Gastrocnemius medialis (tissue), 4 donors: ENCODE measurements around the gene GRIA4. TPM values are rescaled to one million over a fixed set of nuclear protein-coding genes. Genes with fewer than 3 reads are reported as not detected.
A peak's percentile ranks its signal among the peaks of the same experiment; 100 is the strongest.

ENCODE experiments used
- ATAC-seq, 2 donors: fragments of 150-250 bp; one replicate each; pipeline ENCODE4 v1.9.1; 2016
- DNase-seq, 2 donors: peaks; one replicate each; pipeline ENCODE4 v3.0.0-alpha.2; 2019
- H3K27ac ChIP-seq, 4 donors: fragments of 200-600 bp; sonication (generic); 1 replicate in 1 of 4; 2 replicates in 3 of 4; pipeline ENCODE4 v1.5.1; 2016 to 2018; ENCODE audit warnings: mild to moderate bottlenecking in 2 of 4, moderate library complexity in 1 of 4
- H3K27me3 ChIP-seq, 3 donors: fragments of 200-600 bp; sonication (generic) in 2 of 3; 1 replicate in 1 of 3; 2 replicates in 2 of 3; pipeline versions ENCODE4 v1.5.1 to v1.6.0; 2016 to 2019; ENCODE audit warnings: mild to moderate bottlenecking in 1 of 3, moderate library complexity in 1 of 3
- H3K36me3 ChIP-seq, 2 donors: fragments of 200-600 bp; sonication (generic) in 1 of 2; one replicate each; pipeline ENCODE4 v1.5.1; 2017 to 2018
- H3K4me1 ChIP-seq, 2 donors: fragments of 200-600 bp; sonication (generic) in 1 of 2; one replicate each; pipeline ENCODE4 v1.5.1; 2016 to 2017; ENCODE audit warnings: mild to moderate bottlenecking in 2 of 2
- H3K4me3 ChIP-seq, 4 donors: fragments of 200-600 bp; sonication (generic) in 3 of 4; 1 replicate in 1 of 4; 2 replicates in 3 of 4; pipeline ENCODE4 v1.5.1; 2016 to 2019; ENCODE audit warnings: mild to moderate bottlenecking in 2 of 4
- H3K9me3 ChIP-seq, 3 donors: fragments of 200-600 bp; sonication (generic) in 2 of 3; 1 replicate in 1 of 3; 2 replicates in 2 of 3; pipeline ENCODE4 v1.5.1; 2016 to 2019
- POLR2A ChIP-seq, 2 donors: fragments of 450-650 bp; IDR thresholded peaks; one replicate each; pipeline ENCODE4 v1.6.1; 2017; ENCODE audit warnings: antibody characterized with exemption in 2 of 2, mild to moderate bottlenecking in 2 of 2, moderate library complexity in 2 of 2
- in situ Hi-C, 4 donors: fragments of 200-750 bp; cut with MboI; loops; one replicate each; pipeline versions ENCODE4 v1.15.0 to v1.8.0; 2017; ENCODE audit warnings: low sequenced_read_pairs in 4 of 4
- intact Hi-C: fragments of 100-400 bp; cut with DNase I; formaldehyde crosslinking; loops from one replicate; pipeline ENCODE4 v1.15.1; 2023; ENCODE audit warnings: low total_unique reads
- total RNA-seq, 4 donors: library from RNA; depleted of rRNA; stranded (reverse); fragments of >200 nt; gene quantifications; one replicate each; pipeline versions ENCODE4 v1.1.0 to v1.2.3, GENCODE V29; 2016
- TF ChIP-seq, protein P1 (sequence below), 5 experiments: fragments of 450-650 bp in 3 of 5; fragments of 200-600 bp in 2 of 5; sonication (generic) in 2 of 5; IDR thresholded peaks in 4 of 5; conservative IDR thresholded peaks in 1 of 5; 1 replicate in 4 of 5; 2 replicates in 1 of 5; pipeline ENCODE4 v1.5.1; 2016 to 2019; ENCODE audit warnings: antibody characterized with exemption in 5 of 5, mild to moderate bottlenecking in 3 of 5, moderate library complexity in 3 of 5

Gene GRIA4
- total RNA-seq, 4 donors from 2014 or later, result not detected

DNA sequence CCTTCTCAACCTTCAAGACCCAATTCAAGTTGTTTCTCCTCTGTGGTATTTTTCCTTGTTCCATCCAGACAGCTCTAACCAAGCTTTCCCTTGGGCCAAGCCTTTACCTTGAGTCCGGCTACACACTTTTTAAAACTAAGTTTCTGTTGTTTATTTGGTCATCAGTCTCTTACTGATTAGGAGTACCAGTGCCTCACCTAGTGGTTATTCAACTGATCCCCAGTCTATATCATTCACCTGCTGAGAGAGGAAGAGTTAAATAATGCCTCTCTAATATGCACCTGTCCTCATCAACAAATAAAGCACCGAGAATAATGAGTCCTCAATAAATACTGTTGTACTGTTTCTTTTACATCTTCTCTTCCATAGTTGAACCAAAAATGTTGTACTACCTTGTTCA lies 251.4 kb downstream of the GRIA4 start:
- no peaks in the 10 kb centered on the region for H3K9me3 ChIP-seq
- in situ Hi-C loops (no loop called here), intact Hi-C loops (no loop called here)
- H3K36me3 ChIP-seq, result no peaks in the 10 kb centered on the region
- ATAC-seq, result no peak
- DNase-seq, result no peak
- no peak overlapping the region for H3K27ac ChIP-seq
- no peak overlapping the region for H3K4me3 ChIP-seq
- no peaks in the 10 kb centered on the region for H3K4me1 ChIP-seq
- no peak for TF ChIP-seq POLR2A (IDR thresholded peaks at IDR 0.05)
- TF ChIP-seq, protein P1, sequence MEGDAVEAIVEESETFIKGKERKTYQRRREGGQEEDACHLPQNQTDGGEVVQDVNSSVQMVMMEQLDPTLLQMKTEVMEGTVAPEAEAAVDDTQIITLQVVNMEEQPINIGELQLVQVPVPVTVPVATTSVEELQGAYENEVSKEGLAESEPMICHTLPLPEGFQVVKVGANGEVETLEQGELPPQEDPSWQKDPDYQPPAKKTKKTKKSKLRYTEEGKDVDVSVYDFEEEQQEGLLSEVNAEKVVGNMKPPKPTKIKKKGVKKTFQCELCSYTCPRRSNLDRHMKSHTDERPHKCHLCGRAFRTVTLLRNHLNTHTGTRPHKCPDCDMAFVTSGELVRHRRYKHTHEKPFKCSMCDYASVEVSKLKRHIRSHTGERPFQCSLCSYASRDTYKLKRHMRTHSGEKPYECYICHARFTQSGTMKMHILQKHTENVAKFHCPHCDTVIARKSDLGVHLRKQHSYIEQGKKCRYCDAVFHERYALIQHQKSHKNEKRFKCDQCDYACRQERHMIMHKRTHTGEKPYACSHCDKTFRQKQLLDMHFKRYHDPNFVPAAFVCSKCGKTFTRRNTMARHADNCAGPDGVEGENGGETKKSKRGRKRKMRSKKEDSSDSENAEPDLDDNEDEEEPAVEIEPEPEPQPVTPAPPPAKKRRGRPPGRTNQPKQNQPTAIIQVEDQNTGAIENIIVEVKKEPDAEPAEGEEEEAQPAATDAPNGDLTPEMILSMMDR (IDR thresholded peaks at IDR 0.05 in 4 of 5, conservative IDR thresholded peaks at IDR 0.05 in 1 of 5), result no peak
- H3K27me3 ChIP-seq, result no peaks in the 10 kb centered on the region

DNA sequence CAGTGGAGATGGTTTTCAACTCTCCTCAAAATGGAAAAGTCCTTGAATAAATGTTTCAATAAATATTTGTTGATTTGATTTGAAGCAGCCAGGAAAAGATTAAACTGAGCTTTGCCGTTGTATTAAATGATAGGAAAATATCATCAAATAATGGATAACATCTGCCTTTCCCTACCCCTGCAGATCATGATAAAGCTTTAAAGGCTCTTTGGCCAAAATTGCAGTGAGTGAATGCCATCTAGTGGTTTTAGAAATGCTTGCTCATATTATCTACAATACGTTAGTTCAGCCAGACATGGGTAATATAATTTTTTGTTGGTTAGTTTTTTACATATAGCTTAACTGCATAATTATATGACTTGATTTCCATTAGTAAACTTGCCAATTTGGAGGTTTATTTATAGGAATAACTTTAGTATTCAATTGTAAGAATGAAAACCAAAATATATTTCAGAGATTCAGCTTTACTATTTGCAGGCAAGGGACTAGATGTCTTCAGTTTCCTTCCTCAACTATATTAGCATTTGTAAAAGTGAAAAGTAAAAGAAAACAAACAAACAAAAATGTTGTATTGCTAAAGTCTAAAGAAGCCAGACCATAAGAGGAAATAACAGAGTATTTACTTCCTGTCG lies 253.0 kb downstream of the GRIA4 start:
- Histone ChIP-seq H3K36me3 (no peaks in the 10 kb centered on the region), H3K9me3 (no peaks in the 10 kb centered on the region), H3K27ac (no peak overlapping the region), H3K27me3 (no peaks in the 10 kb centered on the region), H3K4me1 (no peaks in the 10 kb centered on the region), H3K4me3 (no peak overlapping the region)
- ATAC-seq (no peak), DNase-seq (no peak)
- in situ Hi-C loops, result no loop called here
- intact Hi-C loops, result no loop called here
- no peak for TF ChIP-seq POLR2A (IDR thresholded peaks at IDR 0.05)
- TF ChIP-seq, protein P1 (IDR thresholded peaks at IDR 0.05 in 4 of 5, conservative IDR thresholded peaks at IDR 0.05 in 1 of 5), result peak in 3 of 5 experiments; percentile 39 to 53 (median 52)

DNA sequence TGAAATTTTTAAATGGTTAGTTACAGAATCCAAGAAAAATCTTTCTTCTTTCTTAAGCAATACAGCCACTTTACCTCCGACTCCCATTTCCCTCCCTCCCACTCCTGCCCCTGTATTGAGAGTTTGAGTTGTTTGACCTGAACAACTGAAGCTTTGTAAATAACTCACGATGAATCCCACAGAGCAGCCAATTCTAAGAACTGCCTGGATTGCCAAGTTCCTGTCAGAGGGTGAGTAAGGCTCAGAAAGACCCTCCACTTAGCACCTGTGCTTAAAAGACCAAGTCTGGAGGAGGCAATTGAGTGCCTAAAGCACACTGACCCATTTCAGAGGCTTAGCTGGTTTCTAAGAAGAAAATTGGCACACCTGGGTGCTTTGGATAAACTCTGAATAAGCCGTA lies 253.7 kb downstream of the GRIA4 start:
- H3K4me1 ChIP-seq, result no peaks in the 10 kb centered on the region
- no peaks in the 10 kb centered on the region for H3K9me3 ChIP-seq
- no peaks in the 10 kb centered on the region for H3K36me3 ChIP-seq
- H3K27me3 ChIP-seq, result no peaks in the 10 kb centered on the region
- H3K4me3 ChIP-seq, result no peak overlapping the region
- H3K27ac ChIP-seq, result no peak overlapping the region
- DNase-seq (no peak), ATAC-seq (no peak)
- TF ChIP-seq, protein P1 (IDR thresholded peaks at IDR 0.05 in 4 of 5, conservative IDR thresholded peaks at IDR 0.05 in 1 of 5), result no peak
- no peak for TF ChIP-seq POLR2A (IDR thresholded peaks at IDR 0.05)
- intact Hi-C loops (no loop called here), in situ Hi-C loops (no loop called here)

DNA sequence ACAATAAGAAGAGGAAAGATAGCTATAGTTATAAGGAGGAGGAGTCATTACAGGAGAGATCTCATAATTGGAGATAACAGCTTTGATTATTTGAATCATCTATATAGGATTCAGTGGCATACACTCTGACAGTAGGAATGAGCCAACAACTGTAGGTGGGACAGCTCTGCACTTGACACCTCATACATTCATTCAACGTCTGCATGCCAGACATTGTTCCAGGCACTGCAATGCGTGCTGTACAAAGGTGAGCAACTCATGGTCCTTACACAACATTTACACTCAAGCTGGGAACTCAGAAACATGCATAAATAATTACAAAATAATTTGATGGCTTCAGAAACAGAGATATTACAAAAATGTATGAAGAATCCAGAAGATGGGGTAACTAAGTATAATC lies 257.9 kb downstream of the GRIA4 start:
- no peak for DNase-seq
- TF ChIP-seq POLR2A (IDR thresholded peaks at IDR 0.05), result no peak
- TF ChIP-seq, protein P1 (IDR thresholded peaks at IDR 0.05 in 4 of 5, conservative IDR thresholded peaks at IDR 0.05 in 1 of 5), result no peak
- intact Hi-C loops, result no loop called here
- no peak for ATAC-seq
- Histone ChIP-seq H3K27ac (no peak overlapping the region), H3K4me3 (no peak overlapping the region), H3K36me3 (no peaks in the 10 kb centered on the region), H3K9me3 (no peaks in the 10 kb centered on the region), H3K27me3 (no peaks in the 10 kb centered on the region), H3K4me1 (no peaks in the 10 kb centered on the region)
- in situ Hi-C loops, result no loop called here

DNA sequence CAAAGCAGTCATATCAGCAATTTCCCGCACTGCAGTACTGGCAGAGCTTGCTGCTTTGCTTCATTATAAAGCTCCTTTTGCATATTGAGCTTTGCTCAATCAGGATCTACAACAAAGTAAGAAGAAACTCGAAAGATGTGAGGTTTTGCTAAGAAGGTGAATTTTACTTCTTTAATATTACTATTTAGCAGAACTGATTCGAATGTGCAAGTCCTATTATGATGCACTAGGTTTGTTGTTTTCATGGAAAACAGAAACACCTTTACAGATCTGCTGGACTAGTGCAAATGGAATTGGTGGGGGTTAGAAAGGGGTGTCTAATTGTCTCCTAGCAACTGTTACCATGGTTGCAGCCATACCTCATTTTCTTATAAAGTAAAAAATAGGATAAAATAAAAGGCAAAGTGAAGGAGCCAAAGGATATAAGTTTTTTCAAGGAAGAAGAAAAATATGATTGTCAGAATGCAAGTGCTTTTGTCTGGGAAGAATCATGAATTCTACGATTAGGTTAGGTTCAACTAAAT lies 259.0 kb downstream of the GRIA4 start:
- DNase-seq (no peak), ATAC-seq (no peak)
- intact Hi-C loops, result no loop called here
- Histone ChIP-seq H3K27me3 (no peaks in the 10 kb centered on the region), H3K36me3 (no peaks in the 10 kb centered on the region), H3K4me1 (no peaks in the 10 kb centered on the region), H3K4me3 (no peak overlapping the region), H3K27ac (no peak overlapping the region), H3K9me3 (no peaks in the 10 kb centered on the region)
- TF ChIP-seq, protein P1 (IDR thresholded peaks at IDR 0.05 in 4 of 5, conservative IDR thresholded peaks at IDR 0.05 in 1 of 5), result no peak
- no peak for TF ChIP-seq POLR2A (IDR thresholded peaks at IDR 0.05)
- in situ Hi-C loops, result no loop called here
